Activated gamma-delta T cell (primary cell): ENCODE data around the gene MSL1.

Experiments
- DNase-seq: peaks from one replicate; lab custom pipeline; 2025; lab: John Stamatoyannopoulos, UW

MSL1 gene

DNA sequence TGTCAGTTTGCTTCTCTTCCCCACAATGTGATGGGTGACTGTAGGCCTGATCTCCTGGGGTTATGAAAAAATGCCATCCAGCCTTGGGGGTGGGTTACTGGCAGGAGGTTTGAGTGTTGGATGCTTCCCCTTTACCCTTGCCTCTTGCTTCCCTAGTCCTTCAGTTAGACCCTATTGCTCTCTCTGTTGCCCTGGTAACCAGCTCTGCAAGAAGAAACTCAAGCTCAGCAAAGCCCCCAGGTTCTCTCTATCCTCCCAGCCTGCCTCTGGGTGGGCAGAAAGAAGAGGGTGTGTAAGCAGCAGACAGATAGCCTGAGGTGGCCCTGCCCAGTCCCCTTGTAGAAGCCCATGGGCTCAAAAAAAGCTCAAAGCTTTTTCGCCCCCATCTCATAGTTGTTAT is 52.7 kb downstream of the MSL1 start:
- no peak for DNase-seq

DNA sequence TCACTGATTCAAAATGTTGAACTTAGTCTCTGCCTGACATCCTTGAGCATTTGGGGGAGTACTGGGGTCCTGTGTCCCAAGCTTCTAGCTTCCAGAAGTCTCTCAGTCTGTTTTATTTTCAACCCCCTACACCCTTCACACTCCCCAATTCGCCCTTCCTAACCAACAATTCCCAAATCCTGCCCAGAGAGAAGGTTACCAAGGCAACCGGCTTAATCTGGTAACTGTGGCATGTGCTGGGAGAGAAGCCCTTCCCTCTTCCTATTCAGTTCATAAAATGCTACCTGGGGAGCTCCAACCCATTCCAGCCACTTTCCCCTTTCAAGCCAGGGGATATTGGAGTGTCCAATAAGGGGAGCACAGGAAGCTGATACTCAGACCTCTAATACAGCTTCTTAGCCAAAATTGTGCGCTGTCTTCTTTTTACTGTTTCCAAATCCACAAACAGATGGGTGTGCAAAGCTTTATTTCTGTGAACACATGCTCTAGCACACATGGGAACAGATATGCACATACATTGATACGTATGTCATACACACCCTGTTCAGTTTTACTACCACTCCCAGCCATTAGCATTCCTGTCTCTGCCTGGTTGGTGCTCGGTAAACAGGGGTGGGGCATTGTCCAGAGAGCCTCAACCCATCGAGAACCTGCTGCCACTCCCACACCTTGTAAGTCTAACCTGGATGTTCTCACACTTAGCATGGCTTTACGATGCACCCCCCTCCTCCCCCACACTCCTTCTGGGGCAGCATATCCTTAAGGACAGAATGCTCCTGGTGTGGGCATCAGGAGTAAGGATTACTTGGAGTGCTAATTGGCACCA is 54.4 kb downstream of the MSL1 start:
- DNase-seq = no peak

DNA sequence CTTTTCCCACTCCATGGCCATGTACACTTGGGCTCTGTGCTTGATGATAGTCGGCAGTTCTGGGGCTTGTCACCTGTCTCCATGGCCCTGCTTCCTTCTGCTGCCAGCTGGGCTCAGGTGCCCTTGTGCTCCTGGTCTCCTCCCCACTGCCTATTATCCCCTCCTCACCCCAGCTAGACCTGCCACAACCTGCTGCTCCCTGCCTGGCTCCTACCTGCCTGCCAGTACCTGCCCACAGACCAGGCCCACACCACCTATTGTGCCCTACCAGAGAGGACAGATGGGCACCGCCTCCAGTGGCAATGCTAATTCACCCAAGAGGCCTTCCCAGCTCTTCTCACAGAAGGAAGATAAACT is 55.0 kb downstream of the MSL1 start:
- DNase-seq = no peak

DNA sequence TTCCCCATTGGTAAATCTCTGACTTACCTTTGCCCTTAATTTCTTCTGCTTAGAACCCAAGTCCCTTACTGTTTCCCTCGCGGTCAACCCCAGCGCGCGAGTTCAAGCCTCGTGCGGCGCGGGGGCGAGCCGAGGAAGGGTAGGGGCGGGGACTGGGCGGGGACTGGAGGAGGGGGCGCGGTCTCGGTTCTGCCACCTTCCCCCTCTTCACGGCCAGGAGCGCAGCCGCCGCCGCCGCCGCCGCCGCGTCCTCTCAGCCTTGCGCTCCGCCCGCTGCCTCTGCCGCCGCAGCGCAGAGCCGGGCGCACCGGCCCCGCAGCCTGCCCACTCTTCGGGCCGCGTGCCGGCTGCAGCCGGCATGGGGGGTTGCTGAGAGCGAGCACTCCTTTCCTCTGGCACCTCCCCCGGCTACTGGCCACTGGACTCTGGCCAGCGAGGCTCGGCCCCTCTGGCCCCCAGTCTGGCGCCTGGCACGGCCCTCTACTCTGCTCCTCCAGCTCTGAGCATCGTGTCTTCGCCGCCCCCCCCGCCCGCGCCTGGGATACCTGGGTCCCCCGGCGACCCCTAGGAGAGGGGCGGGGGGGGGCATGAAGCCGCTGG is 55.6 kb downstream of the MSL1 start, which contains the start of gene RAPGEFL1:
RAPGEFL1 (plus strand) TSS at position 196 of the 600 bp plus-strand sequence; CDS start at position 588, 392 bp downstream.
- peak; percentile 64 for DNase-seq

DNA sequence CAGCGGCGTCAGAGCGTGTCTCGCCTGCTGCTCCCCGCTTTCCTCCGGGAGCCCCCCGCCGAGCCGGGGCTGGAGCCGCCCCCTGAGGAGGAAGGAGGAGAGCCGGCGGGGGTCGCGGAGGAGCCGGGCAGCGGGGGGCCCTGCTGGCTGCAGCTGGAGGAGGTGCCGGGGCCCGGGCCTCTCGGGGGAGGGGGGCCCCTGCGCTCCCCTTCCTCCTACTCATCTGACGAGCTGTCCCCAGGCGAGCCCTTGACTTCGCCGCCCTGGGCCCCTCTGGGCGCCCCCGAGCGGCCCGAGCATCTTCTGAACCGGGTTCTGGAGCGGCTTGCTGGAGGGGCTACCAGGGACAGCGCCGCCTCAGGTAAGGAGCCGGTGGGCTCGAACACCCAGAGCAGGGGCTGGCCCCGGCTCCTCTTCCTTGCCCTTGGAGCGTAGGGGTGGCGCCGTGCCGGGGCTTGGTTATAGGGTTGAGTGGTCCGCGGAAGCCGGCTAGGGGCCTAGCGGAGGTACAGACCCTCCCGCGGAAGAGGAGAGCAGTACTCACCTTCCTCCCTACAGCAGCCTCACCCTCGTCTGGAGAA is 56.3 kb downstream of the MSL1 start:
- DNase-seq = no peak

DNA sequence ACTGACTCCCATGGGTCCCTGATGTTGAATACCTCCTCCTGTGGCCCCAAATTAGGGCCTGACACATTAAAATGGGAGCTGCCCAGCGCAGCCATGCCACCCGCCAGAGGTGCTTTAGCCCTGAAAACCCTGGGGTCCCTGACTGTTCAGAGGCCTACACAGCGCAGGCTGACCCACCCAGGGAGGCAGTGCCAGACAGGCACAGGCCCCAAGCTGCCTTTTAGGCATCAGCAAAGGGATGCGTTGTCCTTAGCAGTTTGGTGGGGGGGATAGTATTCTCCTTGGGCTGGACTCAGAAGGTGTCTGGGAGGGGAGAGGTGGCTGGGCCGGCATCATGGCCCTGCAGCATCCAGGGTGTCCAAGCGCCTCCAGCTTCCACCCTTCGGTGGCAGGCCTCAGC is 56.9 kb downstream of the MSL1 start:
- DNase-seq = no peak

DNA sequence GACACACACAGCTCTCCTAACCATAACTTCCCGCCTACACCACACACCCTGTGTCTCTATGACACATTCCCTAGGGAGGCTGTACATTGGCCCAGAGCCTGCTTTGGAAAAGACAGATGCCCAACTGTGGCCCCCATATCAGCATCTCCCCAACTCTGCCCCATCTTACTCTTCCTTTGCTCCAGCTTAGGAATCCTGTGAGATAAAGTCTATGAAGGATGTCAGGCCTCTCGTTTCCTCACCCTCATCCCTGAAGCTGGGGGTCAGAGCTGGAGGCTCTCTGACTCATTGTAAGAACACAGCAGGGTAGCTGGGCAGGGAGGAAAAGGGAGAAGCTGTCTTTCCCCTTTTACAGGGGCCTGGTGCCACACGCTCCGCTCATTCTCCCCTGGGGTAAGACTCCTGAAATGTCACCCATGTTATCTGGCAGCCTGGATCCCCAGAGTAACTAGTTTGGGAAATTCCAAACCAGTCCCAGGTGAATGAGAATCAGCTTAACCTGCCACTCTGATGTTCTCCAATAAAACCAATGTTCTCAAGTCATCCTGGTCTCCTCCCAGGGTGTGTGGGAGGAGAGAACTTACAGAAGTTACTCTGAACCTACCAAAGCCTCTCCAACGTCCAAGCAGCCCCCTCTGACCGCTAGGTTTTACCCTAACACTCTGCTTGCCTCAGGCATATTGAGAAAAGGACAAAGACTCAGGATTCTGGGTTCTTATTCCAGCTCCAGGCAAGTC is 58.3 kb downstream of the MSL1 start:
- DNase-seq = no peak

DNA sequence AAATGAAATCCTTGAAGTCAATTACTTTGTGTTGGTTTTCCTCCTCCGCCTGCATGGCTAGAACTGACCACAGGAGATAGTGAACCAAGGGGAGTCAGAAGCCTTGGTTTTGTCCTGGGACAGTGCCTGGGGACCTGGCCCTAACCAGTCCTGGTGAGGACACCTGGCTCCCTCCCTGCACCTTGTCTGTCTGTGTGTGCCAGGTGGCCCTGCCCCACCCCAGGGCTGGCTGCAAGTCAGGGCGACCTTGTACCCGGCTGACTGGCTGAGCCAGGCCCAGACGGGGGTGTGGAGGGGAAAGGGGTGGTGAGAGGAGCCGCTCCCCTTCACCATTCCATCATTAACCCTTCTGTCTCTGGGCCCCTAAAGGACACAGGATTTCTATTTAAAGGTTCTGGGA is 58.9 kb downstream of the MSL1 start:
- DNase-seq = no peak

DNA sequence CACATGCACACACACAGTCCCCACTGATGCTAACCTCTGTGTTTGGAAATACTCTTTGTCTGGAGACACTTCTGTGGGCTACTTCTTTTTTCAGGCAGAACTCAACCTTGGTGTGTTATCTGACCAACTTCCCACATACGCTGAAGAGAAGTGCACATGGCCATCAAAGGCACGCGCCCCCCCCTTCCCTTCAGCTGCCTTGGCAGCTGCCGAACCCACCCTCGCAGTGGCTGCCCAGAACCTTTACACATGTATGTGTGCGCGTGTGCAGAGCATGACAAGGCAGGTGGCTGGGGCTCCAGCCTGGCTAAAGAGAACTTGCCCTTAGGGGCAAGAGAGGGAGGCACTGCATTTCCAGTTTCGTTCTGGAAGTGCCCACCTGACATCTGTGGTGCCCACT is 59.4 kb downstream of the MSL1 start:
- no peak for DNase-seq

DNA sequence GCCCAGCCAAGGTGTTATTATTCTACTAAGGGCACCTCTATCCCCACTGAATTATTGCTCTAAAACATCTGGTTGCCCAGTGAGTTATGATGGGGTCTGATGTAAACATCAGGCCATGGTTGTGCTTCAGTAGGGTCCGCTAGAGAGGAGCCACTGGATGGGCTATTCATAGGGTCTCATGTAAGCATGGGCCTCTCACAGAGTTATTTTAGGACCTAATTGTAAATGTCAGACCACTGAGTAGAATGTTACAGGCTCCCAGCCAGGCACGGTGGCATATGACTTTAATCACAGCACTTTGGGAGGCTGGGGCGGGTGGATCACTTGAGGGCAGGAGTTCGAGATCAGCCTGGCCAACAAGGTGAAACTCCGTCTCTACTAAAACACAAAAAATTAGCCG is 60.8 kb downstream of the MSL1 start:
- DNase-seq = no peak
